Measurements from ENCODE around the gene MELK. TPM values are rescaled to one million over a fixed set of nuclear protein-coding genes. Genes with fewer than 3 reads are reported as not detected.
A peak's percentile ranks its signal among the peaks of the same experiment; 100 is the strongest.

The MELK gene
- polyA plus RNA-seq, 3 donors: 18.9 to 21.2 (median 20.2) TPM

- DNase-seq: no peak
These were observed 93.3 kb downstream of the MELK start for GRCh38 chr9:36665921-36666431.

GRCh38 chr9:36671561-36671960 is 98.9 kb downstream of the MELK start:
- no peak for DNase-seq

GRCh38 chr9:36676091-36676490 is 103.4 kb downstream of the MELK start:
- no peak for DNase-seq

GRCh38 chr9:36676778-36677485 is 104.2 kb downstream of the MELK start:
- DNase-seq: no peak

- peak; percentile 4 for DNase-seq
These were observed 104.9 kb downstream of the MELK start for GRCh38 chr9:36677611-36678010.

GRCh38 chr9:36679710-36680109 is 107.0 kb downstream of the MELK start:
- no peak for DNase-seq

- DNase-seq: no peak
These were observed 113.8 kb downstream of the MELK start for GRCh38 chr9:36686471-36686870.

- no peak for DNase-seq
These were observed 117.9 kb downstream of the MELK start for GRCh38 chr9:36690412-36691168.

GRCh38 chr9:36691671-36692070 is 119.0 kb downstream of the MELK start:
- DNase-seq: no peak

- DNase-seq: no peak
These were observed 126.3 kb downstream of the MELK start for GRCh38 chr9:36698984-36699383.

GRCh38 chr9:36704148-36704547 is 131.5 kb downstream of the MELK start:
- no peak for DNase-seq

- DNase-seq: no peak
These were observed 141.1 kb downstream of the MELK start for GRCh38 chr9:36713515-36714490.

GRCh38 chr9:36716496-36716895 is 143.8 kb downstream of the MELK start:
- no peak for DNase-seq

GRCh38 chr9:36717276-36717675 is 144.6 kb downstream of the MELK start:
- DNase-seq: no peak

- DNase-seq: no peak
These were observed 145.9 kb downstream of the MELK start for GRCh38 chr9:36718612-36719011.

GRCh38 chr9:36720043-36720442 is 147.3 kb downstream of the MELK start:
- DNase-seq: no peak

- DNase-seq: peak; percentile 4
These were observed 149.3 kb downstream of the MELK start for GRCh38 chr9:36721846-36722588.

GRCh38 chr9:36725777-36726356 is 153.2 kb downstream of the MELK start:
- peak; percentile 8 for DNase-seq

All from renal pelvis (tissue), 4 donors.